ENCODE measurements around the gene PDRG1. TPM values are rescaled to one million over a fixed set of nuclear protein-coding genes. Genes with fewer than 3 reads are reported as not detected.

Gene PDRG1
- total and polyA plus RNA-seq, 2 donors (not counting 3 experiments of a cell fraction or from before 2014, with no cell fraction given): 14.6 to 17.0 TPM

DNA sequence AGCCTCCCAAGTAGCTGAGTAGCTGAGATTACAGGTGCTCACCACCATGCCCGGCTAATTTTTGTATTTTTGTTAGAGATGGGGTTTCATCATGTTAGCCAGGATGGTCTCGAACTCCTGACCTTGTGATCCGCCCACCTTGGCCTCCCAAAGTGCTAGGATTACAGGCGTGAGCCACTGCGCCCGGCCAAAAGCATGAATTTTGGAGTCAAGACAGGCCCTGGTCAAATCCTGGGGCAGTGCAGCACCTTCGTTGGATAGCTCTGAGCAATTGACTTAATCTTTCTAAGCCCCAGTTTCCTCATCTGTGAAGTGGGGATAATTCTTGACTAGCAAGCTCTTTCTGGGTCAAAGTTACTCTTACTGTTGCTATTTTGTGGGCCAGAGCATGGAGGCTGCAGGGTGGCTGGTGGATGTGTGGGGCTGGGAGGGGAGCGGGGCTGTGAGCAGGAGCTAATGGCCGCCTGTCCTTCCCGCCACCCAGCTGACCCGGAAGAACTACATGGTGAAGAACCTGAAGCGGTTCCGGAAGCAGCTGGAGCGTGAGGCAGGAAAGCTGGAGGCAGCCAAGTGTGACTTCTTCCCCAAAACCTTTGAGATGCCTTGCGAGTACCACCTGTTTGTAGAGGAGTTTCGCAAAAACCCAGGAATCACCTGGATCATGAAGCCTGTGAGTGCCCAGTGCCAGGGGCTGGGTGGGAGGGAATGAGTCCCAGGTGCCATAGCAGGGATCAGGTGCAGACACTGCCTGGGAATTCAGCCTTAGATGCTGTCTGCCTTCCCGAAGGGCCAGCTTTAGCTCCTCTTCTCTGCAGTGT, 42.4 kb downstream of the PDRG1 start:
- Histone ChIP-seq H3K27ac (ENCODE audit: insufficient read depth, low read depth, low read length) (no peak overlapping the region), H3K4me2 (ENCODE audit: insufficient read depth, low read length) (no peak overlapping the region), H3K36me3 (ENCODE audit: control insufficient read depth in 2 of 2, extremely low read depth in 1 of 2, insufficient read depth in 2 of 2, low read length in 2 of 2) (no peaks in the 10 kb centered on the region), H3K79me2 (ENCODE audit: control insufficient read depth, insufficient read depth, low read length) (no peaks in the 10 kb centered on the region), H2AFZ (ENCODE audit: low read depth, low read length) (no peak overlapping the region), H3K9ac (replicated peaks; ENCODE audit: extremely low read depth, insufficient read depth, low read length) (no peak overlapping the region), H3K4me3 (replicated peaks in 1 of 3; ENCODE audit: insufficient read depth in 1 of 3, low read depth in 1 of 3, low read length in 3 of 3) (no peak overlapping the region), H3K27me3 (ENCODE audit: control insufficient read depth in 2 of 2, insufficient read depth in 2 of 2, low read length in 2 of 2) (no peaks in the 10 kb centered on the region), H3K4me1 (ENCODE audit: control insufficient read depth, extremely low read depth, insufficient read depth, low read length) (no peaks in the 10 kb centered on the region), H3K9me3 (replicated peaks; ENCODE audit: control insufficient read depth, insufficient read depth, low read length) (no peaks in the 10 kb centered on the region), H4K20me1 (replicated peaks; ENCODE audit: control insufficient read depth, extremely low read depth, insufficient read depth, low read length) (no peaks in the 10 kb centered on the region), H3K9me1 (replicated peaks; ENCODE audit: control insufficient read depth, extremely low read depth, insufficient read depth, low read length) (no peaks in the 10 kb centered on the region)
- FAIRE-seq (no peak), DNase-seq (ENCODE audit: low read depth, low spot score) (no peak)
- TF ChIP-seq POLR2AphosphoS5 (IDR thresholded peaks at IDR 0.05; ENCODE audit: insufficient read depth, low read depth, low read length) (no peak), MYC (IDR thresholded peaks at IDR 0.05; ENCODE audit: low read depth, low read length) (no peak), EZH2 (IDR thresholded peaks at IDR 0.05; ENCODE audit: borderline replicate concordance, low read depth, low read length, severe bottlenecking) (no peak), GATA2 (IDR thresholded peaks at IDR 0.05; ENCODE audit: insufficient read depth, insufficient read length, low read depth, low read length) (no peak)
- TF ChIP-seq, protein P1, sequence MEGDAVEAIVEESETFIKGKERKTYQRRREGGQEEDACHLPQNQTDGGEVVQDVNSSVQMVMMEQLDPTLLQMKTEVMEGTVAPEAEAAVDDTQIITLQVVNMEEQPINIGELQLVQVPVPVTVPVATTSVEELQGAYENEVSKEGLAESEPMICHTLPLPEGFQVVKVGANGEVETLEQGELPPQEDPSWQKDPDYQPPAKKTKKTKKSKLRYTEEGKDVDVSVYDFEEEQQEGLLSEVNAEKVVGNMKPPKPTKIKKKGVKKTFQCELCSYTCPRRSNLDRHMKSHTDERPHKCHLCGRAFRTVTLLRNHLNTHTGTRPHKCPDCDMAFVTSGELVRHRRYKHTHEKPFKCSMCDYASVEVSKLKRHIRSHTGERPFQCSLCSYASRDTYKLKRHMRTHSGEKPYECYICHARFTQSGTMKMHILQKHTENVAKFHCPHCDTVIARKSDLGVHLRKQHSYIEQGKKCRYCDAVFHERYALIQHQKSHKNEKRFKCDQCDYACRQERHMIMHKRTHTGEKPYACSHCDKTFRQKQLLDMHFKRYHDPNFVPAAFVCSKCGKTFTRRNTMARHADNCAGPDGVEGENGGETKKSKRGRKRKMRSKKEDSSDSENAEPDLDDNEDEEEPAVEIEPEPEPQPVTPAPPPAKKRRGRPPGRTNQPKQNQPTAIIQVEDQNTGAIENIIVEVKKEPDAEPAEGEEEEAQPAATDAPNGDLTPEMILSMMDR (IDR thresholded peaks at IDR 0.05; ENCODE audit: extremely low read depth in 1 of 2, insufficient read depth in 1 of 2, low read depth in 1 of 2, low read length in 2 of 2): no peak
- ChIA-PET POLR2A (no interaction called here), CTCF (interaction anchor here (0.6 to 1.5 kb wide), 2 partner anchors 10 to 123 kb away, joined by 3 to 4 read pairs; no protein-coding TSS in a partner anchor)
- intact Hi-C loops (cut with micrococcal nuclease): no loop called here
- dilution Hi-C loops (cut with MboI; ENCODE audit: extremely low pct_ligation_motif_present, low sequenced_read_pairs): no loop called here
- BruUV-seq (replicated peaks): no TSS peak
